Activated CD8-positive, alpha-beta memory T cell treated with anti-CD3 and anti-CD28 coated beads, Interleukin-2, amount 50 U/mL, for 24 hours (primary cell): ENCODE results near the gene FAM184A.

Experiments used
- DNase-seq: peaks from one replicate; pipeline ENCODE4 v3.0.0-alpha.2; 2020; ENCODE audit errors: extremely low read depth

The FAM184A gene

DNA sequence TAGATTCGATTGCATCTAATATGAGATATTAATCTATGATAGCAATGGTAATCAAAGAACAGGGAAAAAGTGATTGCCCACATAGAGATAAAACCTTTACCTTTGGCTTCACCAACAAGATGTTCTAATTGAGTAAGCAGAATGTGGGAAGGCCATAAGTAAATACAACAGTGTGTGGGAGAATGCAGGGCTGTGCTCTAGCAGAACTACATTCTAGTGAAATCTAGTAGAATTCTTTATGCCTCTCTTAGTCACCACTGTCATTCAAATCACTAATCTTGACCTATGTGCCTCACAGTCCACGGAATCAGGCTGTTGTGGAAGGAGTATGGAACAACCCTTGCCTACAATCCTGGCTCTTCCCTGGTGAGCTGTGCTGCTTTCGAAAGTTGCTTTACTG lies 113.1 kb downstream of the FAM184A start:
- no peak for DNase-seq

DNA sequence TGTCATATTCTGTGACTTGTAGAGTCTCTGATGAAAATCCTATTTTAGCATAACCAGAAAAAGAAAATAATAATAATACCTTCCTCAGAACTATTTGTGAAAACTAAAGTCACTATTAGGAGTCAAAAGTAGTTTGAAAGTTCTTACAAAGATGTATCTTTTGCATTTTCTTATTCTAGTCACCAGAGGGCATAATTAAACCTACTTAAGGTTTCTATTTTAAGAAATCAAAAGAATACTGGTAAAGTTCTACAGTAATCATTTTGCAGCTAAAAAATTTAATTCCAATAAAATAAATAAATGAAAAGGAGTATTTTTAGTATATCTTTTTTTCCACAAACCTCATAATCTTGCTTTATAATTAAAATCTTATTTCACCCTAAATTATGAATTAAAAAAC lies 115.5 kb downstream of the FAM184A start:
- no peak for DNase-seq

DNA sequence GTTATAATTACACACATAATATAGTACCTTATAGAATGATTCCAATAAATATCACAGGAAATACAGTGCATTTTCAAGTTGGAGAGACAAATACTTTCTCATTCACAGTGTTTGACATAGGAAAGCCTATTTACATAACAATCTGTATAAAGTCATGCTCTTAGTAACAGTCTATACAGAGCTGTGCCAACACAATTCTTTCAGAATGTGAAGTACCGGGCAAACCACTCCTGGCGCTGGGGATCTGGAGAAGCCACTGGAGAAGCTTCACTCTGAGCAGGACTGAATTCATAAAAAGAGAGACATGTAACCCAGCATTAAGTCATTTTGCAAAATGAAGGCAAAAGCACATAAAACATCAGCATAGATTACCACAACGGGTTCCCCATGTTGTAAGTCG lies 118.6 kb downstream of the FAM184A start:
- DNase-seq: no peak

DNA sequence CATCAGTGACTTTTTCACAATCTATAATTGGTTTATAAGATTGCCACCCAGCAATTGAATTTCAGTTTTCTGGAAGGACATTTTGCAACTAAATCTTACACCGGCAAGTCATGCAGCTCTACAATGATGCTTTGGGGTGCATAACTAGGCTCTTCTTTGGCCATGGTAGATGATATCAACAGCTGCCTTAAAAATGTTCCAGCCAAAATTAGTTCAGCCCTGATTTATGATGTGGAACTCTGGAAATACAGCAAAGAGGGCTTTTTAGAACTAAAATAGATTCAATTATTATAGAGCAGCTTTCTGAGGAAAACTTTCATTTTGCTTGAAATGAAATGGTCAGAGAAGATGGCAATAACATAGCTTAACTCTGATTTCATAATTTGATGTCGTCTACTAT lies 125.1 kb downstream of the FAM184A start:
- DNase-seq: no peak

DNA sequence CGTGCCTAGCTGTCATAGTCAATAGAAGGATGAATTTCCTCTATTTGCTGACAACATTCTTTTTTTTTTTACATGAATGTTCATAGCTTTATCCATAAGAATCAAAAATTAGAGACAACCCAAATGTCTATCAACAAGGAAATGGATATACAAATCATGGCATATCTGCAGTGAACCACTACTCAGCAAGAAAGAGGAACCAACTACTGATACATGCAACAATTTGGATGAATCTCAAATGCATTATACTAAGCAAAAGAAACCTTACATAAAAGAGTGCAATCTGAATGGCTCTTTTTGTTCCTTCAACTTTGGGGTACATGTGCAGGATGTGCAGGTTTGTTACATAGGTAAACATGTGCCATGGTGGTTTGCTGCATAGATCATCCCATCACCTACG lies 125.8 kb downstream of the FAM184A start:
- no peak for DNase-seq

DNA sequence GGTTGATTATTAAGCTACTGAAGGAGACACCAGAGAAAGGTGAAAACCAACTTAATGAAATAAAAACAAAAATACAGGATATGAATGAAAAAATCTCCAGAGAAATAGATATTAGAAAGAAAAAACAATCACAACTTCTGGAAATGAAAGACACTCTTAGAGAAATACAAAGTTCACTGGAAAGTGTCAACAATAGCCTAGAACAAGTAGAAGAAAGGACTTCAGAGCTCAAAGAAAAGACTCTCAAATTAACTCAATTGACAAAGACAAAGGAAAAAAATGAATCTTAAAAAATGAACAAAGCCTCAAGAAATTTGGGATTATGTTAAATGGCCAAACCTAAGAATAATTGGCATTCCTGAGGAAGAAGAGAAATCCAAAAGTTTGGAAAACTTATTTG lies 133.2 kb downstream of the FAM184A start:
- no peak for DNase-seq

DNA sequence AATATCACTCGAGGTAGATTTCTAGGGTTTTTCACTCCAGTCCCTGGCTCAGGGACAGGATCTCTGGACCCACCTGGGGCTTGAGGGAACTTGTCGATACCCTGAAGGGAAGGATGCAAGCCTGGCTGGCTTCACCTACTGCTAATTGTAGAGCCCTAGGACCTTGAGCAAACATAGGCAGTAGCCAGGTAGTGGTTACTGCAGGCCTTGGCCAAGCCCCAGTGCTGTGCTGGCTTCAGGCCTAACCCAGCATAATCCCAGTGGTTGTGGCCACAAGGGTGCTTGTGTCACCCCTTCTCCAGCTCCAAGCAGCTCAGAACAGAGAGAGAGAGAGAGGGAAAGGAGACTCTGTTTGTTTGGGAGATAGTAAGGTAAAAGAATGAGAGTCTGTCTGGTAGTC lies 137.7 kb downstream of the FAM184A start:
- DNase-seq: no peak

DNA sequence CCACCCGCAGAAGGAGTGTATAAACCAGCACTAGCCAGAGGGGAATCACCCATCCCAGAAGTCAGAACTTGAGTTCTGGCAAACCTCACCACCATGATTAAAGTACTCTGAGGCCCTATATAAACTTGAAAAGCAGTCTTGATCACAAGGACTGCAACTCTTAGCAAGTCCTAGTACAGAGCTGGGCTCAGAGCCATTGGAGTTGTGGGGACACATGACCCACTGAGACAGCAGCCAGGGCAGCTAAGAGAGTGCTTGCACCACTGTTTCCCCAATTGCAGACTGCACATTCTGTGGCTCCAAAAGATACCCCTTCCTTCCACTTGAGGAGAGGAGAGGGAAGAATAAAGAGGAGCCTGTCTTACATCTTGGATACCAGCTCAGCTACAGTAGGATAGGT lies 138.8 kb downstream of the FAM184A start:
- no peak for DNase-seq

DNA sequence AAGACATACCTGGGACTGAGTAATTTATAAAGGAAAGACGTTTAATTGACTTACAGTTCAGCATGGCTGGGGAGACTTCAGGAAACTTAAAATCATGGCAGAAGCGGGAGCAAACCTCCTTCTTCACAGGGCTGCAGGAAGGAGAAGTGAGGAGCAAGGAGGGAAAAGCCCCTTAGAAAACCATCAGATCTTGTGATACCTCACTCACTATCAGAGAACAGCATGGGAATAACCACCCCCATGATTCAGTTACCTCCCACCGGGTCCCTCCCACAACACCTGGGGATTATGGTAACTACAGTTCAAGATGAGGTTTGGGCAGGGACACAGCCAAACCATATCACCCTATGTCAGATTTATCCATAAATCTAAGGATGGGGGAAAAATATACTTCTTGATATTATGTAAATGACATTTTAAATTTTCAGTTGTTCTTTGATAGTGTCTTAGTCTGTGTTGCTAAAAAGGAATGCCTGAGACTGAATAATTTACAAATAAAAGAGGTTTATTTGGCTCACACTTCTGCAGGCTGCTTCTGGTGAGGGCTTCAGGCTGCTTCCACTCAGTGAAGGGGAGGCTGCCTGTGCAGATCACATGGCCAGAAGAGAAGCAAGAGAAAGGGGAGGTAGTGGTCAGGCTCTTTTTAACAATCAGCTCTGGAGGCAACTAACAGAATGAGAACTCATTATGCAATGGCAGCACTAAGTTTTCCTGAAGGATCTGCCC lies 142.3 kb downstream of the FAM184A start:
- no peak for DNase-seq

DNA sequence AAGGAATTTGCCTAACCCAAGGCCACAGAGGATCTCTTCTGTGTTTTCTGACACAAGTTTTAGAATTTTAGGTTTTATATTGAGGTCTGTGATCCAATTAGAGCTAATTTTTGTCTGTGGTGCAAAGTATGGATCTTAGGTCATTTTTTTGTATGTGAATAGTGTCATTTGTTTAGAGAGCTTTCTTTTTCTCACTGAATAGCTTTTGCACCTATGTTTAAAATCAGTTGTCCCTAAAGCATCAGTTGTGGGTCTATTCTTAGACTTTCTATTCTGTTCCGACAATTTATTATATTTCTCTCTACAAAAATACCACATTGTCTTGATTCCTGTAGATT lies 143.2 kb downstream of the FAM184A start:
- DNase-seq: no peak

DNA sequence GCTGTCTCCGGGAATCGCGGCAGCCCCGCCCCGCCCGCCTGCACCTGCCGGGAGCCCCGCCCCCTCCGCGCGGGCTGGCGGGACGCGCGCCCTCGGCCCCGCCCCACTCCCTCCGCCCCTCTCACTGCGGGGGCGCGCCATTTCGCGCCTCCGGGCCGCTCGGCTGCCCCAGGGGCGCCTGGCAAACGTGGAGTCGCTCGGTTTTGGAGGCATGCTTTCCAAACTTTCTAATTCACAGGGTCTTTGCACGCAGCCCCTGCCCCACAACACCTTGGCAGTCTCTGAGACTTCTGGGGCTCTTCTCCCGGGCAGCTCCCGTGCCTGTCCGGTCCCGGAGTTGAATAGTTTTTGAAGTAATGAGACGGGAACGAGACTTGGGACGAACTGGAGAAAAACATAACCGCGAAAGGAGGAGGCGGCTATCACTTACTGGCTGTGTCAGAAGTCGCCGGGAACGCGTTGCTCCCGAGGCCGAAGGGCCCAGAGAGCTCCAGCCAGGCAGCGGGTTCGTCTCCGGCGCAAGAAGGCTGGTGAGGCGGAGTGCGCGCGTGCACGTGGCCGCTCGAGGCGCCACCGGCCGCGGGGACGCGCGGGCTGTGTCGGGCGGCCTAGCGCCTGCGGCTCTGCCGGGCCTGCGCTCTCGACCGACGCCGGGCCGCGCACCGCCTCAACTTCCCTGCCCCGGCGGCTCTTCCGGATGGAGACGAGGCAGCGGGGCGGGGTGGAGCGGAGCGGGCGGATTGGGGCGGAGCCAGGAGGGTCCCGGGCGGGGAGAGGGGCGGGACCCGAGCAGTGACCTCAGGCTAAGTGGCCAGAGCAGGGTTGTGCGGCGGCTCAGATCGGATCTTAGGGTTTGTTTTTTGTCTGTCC lies 143.8 kb downstream of the FAM184A start, which contains the start of gene MCM9:
Gene MCM9, minus strand, starts transcription at position 699 of the 870 bp plus-strand sequence. CDS start 3,436 bp downstream, outside the sequence.
- peak; percentile 67 for DNase-seq

DNA sequence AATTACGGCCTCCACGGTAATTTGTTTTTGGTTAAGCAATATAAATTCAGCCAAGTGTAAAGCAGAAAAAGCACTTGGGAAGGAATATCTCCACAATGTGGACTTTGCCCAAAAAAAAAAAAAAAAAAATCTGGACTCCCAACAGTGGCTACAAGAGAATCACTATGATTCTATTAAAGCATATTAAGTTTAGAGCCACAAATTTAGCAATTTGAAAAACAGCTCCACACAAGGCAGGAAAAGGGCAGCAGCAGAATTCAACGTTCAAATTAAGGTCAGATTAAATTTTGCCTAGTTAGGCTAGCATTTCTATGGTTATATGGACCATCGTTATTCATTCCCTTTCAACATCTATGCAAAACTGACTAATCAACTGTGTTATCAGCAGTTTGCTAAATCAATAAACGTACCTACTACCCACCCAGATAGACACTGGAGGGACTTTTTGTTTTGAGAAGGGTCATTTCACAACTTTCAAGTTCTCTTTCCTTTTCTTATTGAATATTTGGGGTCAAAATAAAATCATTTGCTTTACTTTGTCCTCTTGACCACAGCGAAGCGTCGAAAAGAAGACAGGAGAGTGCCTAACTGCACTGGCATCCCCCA lies 144.5 kb downstream of the FAM184A start:
- no peak for DNase-seq

DNA sequence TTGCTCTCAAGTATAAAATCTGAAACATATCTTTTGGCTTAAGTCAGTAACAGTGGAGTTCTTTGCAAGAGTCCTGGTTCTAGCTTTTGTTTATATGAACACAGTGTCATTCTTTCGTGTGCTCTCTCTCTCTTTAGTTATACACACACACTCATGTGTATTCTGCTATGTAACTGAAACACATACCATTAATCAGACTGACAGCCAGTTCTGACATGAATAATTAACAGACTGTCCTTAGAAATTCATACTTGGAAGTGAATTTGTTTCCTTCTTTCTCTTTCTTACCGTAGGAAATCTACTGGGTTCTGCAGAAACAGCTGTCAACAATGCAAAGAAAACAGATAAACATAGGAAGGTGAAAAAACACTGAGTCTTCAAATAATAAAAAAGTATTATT lies 146.0 kb downstream of the FAM184A start:
- no peak for DNase-seq

DNA sequence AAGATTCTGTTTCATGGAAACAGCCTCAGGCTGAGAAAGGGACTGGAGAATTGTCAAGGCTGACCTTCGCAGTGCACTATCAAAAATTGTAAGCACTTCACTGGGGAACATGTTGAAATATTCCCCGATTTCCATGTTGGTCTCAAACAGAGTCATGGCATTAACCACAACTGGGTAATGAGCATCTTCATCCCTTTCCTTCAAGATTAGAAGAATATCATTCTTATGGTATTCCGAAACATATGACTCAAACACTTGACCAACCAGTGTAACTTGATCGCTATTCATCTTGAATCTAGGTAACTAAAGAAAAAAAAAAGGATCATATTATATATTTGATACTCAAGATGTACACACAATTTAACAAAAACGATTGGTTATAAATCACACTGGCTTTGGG lies 147.0 kb downstream of the FAM184A start:
- DNase-seq: no peak

DNA sequence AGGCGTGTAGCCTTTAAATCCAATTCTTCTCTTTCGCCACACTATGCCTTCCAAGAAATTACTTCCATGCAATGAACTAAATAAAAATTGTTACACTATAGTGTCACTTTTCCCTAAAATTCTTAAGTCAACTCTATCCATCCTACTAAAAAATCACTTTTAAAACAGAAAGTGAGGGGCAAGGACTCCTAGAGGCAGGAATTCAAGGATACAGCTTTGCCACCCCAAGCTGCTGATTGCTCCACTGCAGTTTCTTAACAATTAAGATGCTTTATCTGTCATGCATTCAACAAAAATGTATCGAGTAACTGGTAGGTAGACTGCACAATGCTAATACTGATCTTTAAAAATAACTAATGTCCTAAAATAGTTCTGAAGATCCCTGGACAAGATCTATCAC lies 147.8 kb downstream of the FAM184A start:
- no peak for DNase-seq

DNA sequence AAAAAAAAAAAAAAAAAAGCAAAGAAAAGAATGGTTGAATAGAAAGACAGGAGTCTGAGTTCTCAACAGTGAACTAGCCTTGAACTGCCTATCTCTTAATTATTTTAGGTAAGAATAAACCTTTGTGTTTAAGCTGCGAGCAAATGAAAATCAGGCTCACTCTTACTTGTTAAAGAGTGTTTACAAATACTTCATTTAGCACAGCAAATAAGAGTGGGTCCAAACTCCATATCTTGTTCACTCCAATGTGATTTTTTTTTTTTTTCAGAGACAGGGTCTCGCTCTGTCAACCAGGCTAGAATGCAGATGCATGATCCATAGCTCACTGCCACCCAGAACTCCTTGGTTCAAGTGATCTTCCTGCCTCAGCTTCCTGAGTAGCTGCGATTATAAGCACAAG lies 155.4 kb downstream of the FAM184A start:
- no peak for DNase-seq

DNA sequence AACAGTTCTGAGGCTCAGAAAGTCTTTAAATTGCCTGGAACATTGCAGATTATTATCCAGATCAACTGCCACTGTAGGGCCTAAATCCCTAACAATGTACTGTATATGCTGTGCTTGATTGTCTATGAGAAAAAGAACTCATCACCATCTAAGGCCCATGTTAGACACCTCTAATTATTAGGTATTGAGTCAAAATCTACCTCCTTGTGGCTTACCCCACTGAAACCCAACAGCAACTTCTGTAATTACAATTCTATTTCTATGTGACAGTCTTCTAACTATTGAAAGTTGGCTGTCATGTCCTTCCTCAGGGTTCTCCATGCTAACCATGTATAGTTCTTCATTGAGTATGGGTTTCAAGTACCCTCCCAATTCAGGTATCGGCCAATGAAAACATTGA lies 157.4 kb downstream of the FAM184A start:
- DNase-seq: no peak

DNA sequence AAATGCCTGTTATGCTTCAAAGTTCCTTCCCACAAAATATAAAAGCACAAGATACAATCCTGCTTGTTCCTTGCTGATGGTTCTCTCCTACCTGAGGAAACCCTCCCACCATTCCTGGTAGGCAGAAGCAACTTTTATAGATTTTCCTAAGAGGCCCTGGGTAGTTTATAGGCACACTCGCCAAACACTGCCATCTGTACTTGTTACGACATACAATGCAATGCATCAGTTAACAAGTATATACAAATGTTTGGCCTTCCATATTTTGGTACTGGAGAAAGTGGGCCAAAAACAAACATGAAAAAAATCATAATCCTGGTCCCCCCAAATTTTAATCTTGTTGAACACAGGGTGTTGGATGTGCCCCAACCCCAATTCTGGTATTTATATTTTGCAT lies 160.1 kb downstream of the FAM184A start:
- DNase-seq: no peak

DNA sequence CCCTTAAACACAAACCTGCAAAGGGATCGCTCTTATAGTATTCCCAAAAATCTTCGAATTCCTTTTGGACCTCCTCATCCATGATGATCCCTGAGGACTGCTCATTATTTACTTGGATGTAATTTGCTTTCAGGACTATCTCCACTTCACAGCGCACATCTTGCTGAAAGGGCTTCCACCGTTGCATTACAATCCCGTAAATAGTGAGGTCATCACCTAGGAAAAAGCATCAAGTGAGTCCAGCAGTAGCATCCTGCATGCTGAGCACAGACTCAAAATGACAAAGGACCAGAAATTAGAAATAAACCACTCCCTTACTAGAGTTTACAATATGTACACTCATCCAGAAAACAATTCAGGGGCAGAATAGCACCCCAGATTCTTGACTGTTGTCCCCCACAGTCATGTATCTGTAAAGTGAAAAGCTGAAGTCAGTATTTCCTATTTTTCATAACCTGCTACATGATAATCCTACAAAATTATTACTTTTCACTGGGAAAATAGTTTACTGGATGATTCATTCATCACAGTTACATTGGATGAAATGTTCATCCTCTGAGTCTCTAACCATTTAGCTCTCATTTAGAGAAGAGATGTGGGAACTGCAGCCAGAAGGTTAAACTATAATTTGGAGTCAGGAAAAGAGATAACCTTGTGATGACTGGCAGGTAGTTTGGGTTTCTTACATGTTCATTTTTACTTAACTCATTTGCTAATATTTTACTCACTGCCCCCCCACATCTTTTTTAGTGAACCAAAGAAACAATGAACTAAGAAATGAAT lies 160.7 kb downstream of the FAM184A start:
- DNase-seq: no peak

DNA sequence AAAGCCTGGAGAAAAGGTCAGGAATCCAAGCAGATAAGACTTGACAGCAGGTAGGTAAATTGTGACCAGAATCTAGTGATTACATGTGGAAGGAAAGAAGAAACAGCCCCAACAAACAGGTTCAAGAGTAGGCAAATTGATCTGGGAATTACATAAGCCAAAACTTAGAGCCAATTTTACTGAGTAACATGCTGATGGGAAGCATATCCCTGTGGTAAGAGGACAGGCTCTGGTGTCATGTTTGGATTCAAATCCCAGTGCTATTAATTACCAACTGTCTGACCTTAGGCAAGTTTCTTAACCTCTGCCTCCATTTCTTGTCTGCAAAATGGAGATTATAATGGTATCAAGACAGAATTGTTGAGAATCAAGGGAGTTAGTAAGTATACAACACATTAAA lies 163.9 kb downstream of the FAM184A start:
- DNase-seq: no peak

DNA sequence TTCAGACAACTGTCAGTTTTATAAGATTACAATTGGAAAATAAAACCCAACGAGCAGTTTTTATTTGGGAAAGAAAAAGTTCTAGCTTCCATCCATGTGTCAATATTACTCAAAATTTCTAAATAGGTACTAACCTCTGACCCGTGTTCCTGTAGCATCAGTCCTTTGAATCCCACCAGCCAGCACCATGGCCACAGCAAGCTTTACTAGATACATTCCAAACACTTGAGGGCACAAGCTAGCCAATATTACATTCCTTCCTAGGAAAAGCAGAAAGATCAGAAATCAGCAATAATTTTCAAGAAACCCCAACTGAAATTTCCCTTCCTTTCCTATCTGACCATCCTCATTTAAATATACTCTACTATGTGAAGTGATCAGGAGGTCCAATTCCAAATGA lies 165.3 kb downstream of the FAM184A start:
- no peak for DNase-seq

DNA sequence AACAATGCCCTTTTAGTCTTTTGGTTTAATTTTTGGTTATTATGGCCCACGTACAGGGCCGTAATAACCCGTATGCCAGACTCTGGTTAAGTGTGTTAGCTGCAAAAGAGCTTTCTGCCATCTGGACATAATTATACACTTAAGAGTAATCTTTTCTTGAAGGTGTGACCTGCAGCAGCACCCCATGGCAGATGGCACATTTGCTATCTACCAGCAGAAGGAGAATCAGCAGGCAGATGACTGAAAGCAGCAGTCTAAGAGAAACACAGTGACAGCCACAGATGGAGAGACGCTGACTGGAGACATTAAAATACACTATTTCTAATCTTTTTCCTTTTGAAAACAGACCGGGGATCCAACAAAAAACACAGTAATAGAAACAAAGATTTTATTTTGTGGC lies 165.8 kb downstream of the FAM184A start:
- no peak for DNase-seq
